ENCODE measurements around the gene MAGI2.
"Not testable (repeated sequence)": the region's sequence is repeated elsewhere in the genome, so short reads cannot be mapped to it uniquely, and the experiment has no call there.

The MAGI2 gene

DNA sequence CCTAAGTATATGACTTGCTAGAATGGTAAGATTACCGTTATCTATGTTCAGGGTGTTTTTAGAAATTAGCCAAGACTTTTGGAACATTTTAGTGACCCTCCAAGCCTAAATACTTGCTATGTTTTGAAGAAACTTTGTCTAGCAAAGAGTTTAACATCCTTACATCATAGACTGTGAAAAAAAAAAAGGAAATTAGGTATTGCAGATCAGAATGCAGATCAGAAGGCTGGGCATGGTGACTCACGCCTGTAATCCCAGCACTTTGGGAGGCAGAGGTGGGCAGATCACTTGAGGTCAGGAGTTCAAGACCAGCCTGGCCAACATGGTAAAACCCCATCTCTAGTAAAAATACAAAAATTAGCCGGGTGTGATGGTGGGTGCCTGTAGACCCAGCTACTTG is 10.7 kb downstream of the MAGI2 start:
- not testable (repeated sequence) for DNase-seq

DNA sequence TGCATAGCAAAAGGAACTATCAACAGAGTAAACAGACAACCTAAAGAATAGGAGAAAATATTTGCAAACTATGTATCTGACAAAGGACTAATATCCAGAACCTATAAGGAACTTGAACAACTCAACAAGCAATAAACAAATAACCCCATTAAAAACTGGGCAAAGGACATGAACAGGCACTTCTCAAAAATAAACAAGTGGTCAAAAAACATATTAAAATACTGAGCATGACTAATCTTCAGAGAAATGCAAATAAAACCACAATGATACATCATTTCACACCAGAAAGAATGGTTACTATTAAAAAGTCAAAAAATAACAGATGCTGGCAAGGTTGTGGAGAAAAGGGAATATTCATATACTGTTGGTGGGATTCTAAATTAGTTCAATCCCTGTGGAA is 17.1 kb downstream of the MAGI2 start:
- no peak for DNase-seq

DNA sequence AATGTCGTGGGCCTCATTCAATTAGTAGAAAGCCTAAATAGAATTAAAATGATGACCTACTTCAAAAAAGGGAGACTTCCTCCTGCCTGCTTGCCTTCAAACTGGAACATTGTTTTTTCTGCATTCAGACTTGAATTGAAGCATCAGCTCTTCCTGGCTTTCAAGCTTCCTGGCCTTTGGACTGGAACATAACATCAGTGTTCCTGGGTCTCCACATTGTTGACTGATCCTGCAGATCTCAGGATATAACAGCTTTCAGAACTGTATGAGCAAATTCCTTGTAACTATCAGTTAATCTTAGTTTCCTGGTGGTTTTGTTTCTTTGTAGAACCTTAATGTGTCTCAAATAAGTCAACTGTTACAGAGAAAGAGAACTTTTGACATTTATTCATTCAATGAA is 18.6 kb downstream of the MAGI2 start:
- no peak for DNase-seq

DNA sequence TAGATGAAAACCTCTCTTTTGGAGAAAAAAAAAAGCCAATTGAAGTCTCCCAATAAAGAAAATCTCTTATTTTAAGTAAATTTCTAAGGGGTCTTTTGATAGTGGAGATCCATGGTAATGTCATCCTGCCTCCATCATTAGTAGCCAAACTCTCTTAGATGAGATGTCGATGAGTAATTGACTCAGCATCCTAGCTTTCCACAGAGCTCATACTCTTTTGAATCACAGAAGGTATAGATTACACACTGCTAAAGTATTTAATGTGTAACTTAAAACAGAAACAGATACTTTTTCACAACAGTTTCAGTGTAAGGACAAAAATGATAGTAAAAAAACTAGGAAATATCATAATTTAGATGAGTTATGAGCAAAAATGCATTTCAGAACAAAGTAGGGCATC is 19.4 kb downstream of the MAGI2 start:
- DNase-seq, result no peak

DNA sequence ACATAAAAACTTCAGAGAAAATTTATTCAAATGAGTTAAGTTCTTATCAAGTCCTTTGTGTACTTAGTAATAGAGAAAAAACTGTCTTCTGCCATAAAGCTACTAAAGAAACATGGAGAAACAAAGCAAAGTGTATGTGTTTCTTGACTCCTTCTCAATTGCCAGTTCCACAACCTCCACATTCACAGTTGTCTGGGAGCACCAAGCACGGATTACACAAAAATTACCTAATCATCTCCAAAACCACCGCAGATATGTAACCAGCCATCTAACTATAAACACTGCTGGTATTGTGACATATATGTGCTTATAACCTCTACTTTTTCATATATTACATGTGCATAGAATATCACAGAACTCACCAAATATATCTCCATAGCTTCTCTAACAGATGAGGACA is 23.1 kb downstream of the MAGI2 start:
- DNase-seq, result no peak

DNA sequence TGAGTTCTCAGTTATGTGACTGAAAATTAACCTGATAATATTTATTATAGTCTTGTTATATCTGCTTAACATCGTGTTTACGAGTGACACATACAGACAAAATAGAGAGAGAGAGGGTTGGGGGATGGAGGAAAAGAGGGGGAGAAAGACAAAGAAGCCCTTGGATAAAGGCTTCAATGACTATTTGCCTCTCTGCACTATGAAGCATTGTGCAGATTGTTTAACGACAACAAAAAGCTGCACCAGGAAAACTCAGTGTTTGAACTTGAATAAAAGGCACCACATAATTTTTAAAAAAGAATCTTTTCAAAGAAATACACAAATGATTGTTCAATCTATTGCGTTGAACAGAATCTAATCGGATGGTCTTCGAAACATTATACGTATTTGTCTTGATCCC is 27.8 kb downstream of the MAGI2 start:
- no peak for DNase-seq

DNA sequence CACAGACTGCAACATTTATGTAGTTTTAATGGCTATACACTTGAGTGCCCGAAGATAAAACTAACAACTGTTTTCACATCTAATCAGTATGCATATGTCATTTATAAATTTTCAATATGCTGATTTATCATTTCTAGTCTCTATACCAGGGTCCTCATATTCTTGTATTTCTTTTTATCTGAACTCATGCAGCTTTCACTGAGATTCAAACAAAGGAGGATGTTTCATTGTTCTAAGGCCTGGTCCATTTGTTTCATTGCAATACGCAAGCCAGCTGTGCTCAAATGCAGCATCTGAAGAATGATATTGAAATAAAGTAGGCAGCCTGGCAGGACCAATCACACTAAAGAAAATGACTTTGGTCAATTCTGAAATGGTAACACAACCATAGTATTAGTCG is 31.7 kb downstream of the MAGI2 start:
- no peak for DNase-seq

DNA sequence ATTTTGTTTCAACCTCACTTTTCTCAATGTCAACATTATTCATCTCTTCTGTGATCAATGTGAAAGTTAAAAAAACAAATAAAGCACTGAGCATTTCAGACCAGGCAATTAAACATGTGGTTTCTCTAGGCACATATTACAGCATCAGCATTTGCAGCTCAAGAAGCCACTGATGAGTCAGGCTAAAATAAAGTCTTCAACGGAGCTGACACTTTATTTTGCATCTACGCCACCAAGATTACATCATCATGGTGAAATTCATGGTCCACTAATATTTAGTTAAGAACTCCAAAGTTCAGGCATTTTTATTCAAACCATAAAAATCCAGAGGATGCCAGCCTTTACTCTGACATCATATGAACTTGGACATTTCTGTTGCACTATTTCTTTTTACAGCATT is 33.0 kb downstream of the MAGI2 start:
- no peak for DNase-seq

DNA sequence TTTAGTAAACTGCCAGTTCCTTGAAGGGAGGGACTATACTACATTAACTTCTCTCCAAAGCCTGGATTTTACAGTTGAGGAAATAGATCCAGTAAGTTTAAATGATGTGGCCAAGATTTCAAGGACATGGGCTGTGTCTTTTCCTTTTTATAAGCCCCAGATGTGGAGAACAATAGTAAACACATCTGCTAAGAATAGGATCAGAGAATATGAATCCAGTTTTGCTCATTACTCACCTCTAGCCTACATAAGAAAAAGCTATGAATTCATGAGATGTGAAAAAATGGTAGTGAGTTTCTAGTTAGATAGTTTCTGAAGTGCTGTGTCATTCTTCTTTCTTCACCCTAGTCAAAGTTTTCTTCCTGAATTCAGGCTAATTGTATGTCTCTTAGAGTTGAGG is 38.6 kb downstream of the MAGI2 start:
- DNase-seq, result no peak

DNA sequence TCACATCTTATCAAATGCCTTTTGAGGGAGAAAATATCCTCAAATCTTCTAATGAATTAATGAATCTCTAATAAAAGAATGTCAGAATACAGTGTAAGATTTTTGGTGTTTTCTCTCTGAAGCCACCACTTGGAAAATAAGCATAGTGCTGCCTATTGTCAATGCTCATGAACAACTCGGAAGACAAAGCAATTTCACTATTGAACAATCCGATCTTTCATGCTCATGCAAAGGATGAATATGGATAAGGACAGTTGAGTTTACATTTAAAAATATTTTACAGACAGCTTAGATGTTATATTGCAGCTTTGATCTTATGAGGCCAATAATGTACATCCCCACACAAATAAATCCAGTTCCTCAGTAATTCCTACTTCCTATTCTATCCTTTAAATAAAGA is 40.6 kb downstream of the MAGI2 start:
- DNase-seq, result no peak

DNA sequence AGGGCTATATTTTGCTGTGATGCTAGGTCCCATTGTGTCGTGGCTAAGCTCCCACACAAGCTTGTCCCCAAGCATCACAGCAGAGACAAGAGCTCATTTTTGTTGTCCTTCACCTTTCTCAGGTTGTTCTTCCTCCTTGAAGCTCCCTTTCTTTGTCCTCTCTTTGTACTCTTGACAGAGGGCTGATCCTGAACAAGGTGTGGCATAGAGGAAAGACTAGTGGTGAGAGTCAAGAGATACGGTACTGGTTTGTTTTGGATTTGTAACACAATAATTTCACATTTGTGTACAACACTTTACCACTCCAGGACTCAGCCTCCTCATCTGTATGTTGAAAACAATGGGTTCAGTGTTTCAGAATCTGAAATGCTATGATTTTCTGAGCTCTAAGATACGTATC is 41.0 kb downstream of the MAGI2 start:
- DNase-seq, result no peak

DNA sequence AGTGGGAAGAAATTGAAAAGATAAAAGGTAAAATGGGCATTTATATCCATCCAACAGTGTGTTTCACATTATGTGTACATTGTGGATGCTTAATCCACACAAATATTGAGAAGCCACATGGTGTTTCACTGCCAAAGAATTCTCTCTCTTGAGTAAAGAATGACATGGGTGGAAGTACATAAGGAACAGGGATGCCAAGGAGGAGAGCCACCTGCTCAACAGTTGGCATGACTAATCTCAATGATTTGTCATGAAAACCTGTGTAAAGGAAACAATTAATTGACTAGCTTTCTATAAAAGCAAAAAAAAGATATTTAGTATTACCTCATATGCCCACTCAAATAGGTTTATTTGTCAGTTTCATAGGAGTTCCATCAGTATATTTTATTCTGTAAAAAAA is 43.1 kb downstream of the MAGI2 start:
- DNase-seq, result no peak

DNA sequence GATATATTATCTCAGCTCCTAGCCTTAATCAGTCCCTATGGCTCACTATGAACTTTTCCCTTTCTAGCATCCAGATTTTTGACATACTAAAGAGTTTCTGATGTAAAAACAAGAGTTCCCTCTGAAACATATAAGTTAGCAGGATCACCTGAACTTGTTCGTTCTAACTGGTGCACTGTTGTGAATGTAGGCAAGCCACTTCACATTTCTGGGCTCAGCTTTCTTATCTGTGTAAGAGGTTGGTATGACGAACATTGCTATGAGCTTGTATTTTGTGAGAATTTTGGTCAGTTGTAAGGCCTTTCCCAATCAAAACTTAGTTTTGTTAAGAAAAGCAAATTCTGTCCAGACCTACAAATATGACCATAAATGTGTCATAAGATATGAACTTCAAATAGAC is 46.1 kb downstream of the MAGI2 start:
- no peak for DNase-seq

DNA sequence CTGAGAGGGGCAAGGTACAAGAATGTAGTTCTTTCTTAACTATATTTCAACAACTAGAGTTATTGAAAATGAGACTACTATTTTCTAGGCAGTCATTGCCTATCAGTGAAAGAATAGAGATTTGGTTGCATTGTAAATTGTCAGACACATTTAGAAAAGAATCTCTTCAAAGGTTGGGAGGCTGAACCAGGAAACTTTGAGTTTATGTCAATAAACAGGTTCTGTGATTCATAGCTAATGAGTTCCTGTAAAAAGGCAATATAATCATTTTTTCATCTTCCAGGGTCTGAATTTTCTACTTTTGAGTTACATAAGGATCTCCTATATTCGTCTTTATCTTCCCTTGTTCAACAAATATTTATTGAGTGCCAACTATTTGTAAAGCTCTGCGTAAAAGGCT is 47.1 kb downstream of the MAGI2 start:
- no peak for DNase-seq

DNA sequence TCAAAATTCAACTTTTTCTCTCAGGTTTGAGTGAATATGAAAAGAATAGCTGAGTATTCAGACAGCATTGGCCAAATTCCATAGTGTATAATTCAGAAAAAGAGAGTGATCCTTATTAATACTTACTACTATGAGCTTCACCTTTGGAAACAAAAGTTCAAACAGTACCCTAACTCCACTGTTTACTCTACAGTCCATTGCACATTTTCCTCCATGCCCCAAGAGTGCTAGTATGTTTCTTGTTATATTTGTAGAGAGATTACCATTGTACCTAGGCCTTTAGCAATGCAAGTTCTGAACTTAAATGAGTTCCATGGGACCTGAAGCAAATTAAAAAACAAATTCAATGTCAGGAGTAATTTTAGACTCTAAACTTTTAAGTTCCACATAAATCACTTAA is 48.1 kb downstream of the MAGI2 start:
- DNase-seq, result no peak

DNA sequence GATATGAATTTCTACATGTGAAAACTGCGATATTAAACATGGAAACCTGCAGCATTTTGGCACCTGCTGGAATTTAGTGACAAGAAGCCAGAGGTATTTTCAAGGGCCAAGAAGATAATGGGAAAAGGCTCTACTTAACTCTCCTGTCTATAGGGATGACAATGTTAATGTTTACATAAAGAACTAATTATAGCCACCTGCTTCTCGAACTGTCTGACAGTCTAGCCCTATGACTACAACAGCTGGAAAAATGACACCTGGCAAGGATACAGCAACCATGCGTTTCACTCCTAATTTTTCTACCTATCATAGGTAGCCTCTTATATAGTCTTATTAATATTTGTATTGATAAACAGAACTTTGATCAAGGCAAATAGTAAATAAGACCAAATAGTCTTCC is 49.6 kb downstream of the MAGI2 start:
- no peak for DNase-seq

DNA sequence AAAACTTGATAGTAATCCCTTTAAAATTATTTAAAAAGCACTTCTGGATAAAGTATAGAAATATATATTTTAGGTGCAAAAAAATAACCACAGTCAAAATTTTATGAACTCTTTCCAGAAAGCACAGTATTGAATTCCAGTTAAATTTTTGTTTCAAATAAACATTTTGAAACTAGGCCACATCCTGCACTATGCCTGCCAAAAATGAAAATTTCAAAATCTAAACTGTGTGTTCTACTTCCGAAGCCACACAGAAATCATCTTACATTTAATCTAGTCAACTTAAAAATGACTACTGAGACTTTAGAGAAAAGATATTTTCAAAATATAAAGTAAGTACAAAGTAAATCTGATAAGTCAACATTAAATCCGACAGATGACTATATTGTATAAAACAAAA is 50.0 kb downstream of the MAGI2 start:
- DNase-seq, result no peak

DNA sequence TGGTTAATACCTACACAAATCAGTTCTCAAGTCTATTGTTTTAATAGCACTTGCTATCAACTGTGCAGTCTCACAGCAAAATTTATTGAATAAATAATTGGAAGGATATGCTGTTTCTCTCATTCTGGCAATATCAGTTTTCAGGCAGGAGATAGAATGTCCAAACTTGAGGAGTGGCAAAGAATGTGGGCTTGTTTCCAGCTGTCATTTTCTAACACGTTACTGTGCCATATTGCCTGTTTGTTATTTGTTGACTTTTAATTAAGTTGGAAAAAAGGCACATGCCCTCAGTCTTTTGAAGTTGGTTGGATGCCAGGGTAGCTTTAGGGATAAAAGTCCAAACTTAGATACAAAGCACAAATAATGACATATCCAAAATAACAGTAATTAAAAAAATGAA is 52.2 kb downstream of the MAGI2 start:
- DNase-seq, result no peak

DNA sequence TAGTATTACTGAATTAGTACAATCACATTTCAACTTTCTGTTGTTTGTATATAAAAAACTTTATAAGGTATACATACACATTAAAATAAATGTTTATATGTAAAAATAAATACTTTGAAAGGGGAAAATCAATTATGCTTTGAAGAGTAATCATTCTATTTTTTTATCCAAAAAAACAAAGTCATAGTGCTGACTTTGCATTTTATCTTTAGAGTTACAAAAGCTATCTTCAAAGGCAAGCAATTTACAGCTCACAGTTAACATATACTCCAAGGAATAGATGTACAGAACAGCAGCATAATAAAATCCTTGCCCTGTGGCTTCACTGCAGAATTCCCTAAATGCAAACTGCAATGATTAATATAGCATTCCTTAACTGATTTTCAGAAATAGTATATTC is 53.2 kb downstream of the MAGI2 start:
- no peak for DNase-seq

DNA sequence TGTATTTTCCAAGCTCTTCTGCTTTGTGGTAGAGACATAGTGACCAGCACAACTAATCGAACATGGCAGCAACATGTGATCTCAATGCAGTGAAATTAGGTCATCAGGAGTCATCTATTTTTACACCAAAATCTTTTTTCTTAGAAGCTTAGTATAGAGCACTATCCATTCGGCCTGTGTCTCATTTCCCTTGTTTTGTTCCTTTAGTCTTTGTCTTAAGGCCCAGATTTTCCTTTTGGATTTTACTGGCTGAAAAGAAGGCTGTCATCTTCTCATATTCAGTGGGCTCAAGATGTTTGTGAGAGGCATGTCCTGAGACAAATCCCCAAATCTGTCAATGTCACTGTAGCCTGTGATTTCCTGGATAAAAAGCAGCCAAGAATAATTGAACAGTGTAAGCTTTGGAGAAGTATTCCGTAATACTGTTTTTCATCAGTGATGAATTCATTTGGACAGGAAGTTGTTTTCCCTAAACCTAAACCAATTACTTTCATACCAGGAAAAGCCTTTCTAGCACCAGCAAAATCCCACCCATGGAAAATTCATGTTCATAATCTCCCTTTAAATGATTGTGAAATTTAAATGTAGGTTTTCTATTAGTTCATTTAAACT is 55.2 kb downstream of the MAGI2 start:
- no peak for DNase-seq

DNA sequence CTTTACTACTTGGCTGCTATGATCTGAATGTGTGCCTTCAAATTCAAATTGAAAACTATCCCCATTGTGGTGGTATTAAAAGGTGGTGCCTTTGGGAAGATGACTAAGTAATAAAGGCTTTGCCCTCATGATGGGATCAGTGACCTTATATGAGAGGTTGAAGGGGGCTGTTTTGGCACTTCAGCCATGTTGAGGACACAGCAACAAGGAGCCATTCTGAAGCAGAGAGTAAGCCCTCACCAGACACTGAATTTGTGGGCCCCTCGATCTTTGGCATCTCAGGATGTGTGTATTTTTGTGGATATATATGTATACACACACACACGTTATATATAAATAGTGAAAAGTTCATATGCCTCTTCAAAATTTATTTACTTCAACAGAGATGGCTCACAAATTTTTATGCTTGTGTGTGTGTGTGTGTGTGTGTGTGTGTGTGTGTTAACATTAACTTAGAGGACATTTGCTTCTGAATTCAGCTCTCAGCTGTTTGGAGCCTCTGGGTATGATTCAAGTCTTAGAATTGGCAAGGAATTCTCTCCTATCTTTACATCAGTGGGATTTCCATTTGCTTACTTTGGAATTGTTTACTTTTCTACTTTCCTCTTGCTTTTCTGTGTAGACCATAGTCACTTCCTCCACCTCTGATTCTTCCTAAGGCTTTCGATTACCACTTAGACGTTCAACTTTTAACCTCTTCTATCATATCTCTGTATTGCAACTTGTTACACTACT is 66.6 kb downstream of the MAGI2 start:
- DNase-seq, result no peak

DNA sequence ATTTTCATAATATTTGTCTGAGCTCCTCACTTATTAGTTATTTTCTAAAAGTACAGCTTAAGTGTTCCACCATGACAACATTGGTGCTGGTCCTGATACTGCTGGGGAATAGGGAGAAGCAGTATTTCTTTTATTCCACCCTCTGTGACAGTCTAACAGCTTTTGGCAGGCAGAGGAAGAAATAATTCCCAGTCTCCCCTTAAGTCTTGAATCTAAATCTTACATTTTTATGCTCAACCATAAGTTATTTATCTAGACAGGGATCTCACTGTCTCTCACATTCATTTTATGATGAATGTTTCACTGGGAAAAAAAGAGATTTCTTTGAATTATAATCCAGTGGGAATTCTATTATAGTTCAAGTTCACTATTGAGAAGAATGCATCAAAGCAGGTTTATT is 71.5 kb downstream of the MAGI2 start:
- no peak for DNase-seq

DNA sequence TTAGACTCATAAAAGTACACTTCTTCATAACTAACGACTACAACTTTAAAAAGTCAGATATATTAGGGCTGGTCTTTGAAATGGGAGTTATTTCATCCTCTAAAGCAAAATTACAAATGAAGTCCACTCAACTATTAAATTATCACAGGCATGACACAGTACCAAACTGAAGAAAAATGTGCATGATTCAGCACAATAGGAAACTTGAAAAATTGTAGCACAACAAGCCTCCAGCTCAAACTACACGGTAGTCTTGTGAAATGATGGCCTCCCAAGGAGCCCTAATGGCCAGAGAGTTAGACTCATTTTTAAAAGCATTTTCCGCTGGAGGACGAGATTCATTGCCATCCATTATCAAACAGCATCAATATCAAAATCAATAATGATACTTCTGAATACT is 76.4 kb downstream of the MAGI2 start:
- DNase-seq, result no peak

DNA sequence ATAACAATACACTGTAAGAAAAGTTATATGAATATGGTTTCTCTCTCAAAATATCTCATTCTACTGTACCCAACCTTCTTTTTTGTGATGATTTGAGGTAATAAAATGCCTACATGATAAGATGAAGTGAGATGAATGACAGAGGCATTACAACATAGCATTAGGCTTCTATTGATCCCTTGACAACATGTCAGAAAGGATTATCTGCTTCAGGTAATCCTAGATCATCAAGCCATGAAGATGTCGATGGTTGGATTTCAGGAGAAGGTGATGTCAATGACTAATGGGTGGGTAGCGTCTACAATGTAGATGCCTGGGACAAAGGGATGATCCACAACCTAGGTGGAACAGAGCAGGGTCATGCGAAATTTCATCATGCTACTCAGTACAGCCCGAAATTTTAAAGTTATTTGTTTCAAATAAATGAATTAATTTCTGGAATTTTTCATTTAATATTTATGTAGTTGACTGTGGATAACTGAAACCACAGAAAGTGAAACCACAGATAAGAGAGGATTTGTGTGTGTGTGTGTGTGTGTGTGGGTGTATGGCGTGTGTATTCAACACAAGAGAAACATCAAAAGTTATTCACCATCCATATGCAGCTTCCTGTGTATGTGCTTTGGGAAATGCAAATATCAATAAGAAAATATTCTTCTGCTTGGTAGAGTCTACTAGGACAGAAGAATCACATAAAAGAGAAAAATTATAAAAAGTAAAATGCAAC is 77.0 kb downstream of the MAGI2 start:
- no peak for DNase-seq

DNA sequence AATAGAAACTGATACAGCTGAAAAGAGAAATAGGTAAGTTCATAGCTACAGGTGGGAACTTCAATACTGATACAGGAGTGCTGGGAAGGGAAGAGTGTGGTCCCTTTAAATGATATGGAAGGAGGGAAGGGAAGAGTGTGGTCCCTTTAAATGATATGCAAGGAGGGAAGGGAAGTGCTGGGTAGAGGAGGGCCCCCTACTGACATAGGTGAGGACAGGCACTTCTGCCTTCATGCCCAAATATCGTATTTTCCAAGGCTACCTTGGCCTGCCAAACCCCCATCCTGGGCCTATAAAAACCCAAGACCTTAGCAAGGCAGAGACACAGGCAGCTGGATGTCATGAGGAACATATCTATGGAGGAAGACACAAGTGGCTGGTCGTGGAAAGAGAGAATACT is 92.3 kb downstream of the MAGI2 start:
- DNase-seq, result no peak
